ENCODE data around the gene HNRNPA3. TPM values are rescaled to one million over a fixed set of nuclear protein-coding genes. Genes with fewer than 3 reads are reported as not detected.
"Not testable (repeated sequence)": the region's sequence is repeated elsewhere in the genome, so short reads cannot be mapped to it uniquely, and the experiment has no call there.

Gene HNRNPA3
- total RNA-seq, 2 experiments from 2014 or later, result 309 to 312 TPM

DNA sequence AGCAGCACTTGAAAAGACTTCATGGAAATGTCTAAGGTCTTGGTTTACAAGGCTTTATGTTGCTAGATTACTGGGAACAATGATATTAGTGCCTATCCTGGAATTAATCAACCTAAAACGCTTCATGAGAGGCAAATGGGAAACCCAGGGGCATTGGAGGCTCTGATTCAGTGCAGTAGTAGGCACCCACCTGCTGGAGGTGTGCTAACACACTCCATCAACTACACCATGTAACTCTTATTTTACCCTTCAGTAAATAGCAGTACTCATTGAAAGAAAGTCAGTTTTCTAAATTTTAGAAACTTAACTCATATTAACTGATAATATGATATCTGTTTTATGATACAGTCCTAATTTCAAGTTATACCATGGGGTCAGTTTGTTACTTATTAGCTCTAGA is 17.4 kb upstream of the HNRNPA3 start:
- Mint-ChIP-seq H3K27ac (no peak overlapping the region), H3K9me3 (no peaks in the 10 kb centered on the region), H3K36me3 (ENCODE audit: low read depth) (no peaks in the 10 kb centered on the region), H3K27me3 (no peaks in the 10 kb centered on the region), H3K4me3 (no peak overlapping the region), H3K4me1 (peaks cover 12% of the 10 kb centered on the region)
- no peak for DNase-seq
- ChIA-PET POLR2A (interaction anchor here (0.9 to 1.2 kb wide), 3 partner anchors 15 to 197 kb away, joined by 3 to 4 read pairs (median 4); partner anchors contain the start of gene AGPS), CTCF (interaction anchor here (1.0 to 6.1 kb wide), 6 partner anchors 17 to 111 kb away, joined by 3 to 54 read pairs (median 8); partner anchors contain the start of gene HNRNPA3)

GRCh38 chr2:177200419-177200818 is 12.2 kb upstream of the HNRNPA3 start:
- H3K36me3 Mint-ChIP-seq (ENCODE audit: low read depth); H3K4me1 Mint-ChIP-seq; DNase-seq; H3K27me3 Mint-ChIP-seq; H3K4me3 Mint-ChIP-seq; H3K9me3 Mint-ChIP-seq; H3K27ac Mint-ChIP-seq: not testable (repeated sequence)
- POLR2A ChIA-PET, result interaction anchor here (1.2 to 3.9 kb wide), 3 partner anchors 12 to 63 kb away, joined by 3 to 26 read pairs (median 4); partner anchors contain the start of gene HNRNPA3
- CTCF ChIA-PET, result interaction anchor here (0.6 to 2.6 kb wide), 3 partner anchors 36 to 191 kb away, joined by 3 to 9 read pairs (median 3); no protein-coding TSS in a partner anchor

- CTCF ChIA-PET, result interaction anchor here (1.6 to 2.6 kb wide), 2 partner anchors 10 to 37 kb away, joined by 5 to 9 read pairs; no protein-coding TSS in a partner anchor
- Mint-ChIP-seq H3K4me3 (no peak overlapping the region), H3K27me3 (no peaks in the 10 kb centered on the region), H3K9me3 (no peaks in the 10 kb centered on the region), H3K36me3 (ENCODE audit: low read depth) (peaks cover 3% of the 10 kb centered on the region), H3K27ac (no peak overlapping the region), H3K4me1 (peaks cover 9% of the 10 kb centered on the region)
- POLR2A ChIA-PET, result interaction anchor here (1.0 to 3.9 kb wide), 4 partner anchors 10 to 63 kb away, joined by 3 to 26 read pairs (median 8); partner anchors contain the start of genes HNRNPA3 and NFE2L2
- no peak for DNase-seq
Measured at GRCh38 chr2:177201919-177202346, 10.7 kb upstream of the HNRNPA3 start.

GRCh38 chr2:177204417-177204816 is 8.2 kb upstream of the HNRNPA3 start:
- DNase-seq, result no peak
- CTCF ChIA-PET, result interaction anchor here (2.2 kb wide), 1 partner anchor 39 kb away, joined by 8 read pairs; no protein-coding TSS in a partner anchor

GRCh38 chr2:177207101-177207500 is 5.5 kb upstream of the HNRNPA3 start:
- no peaks in the 10 kb centered on the region for H3K27me3 Mint-ChIP-seq

More at GRCh38 chr2:177204417-177204816, 8.2 kb upstream of the HNRNPA3 start:
- no peaks in the 10 kb centered on the region for H3K9me3 Mint-ChIP-seq
- no peaks in the 10 kb centered on the region for H3K27me3 Mint-ChIP-seq
- H3K36me3 Mint-ChIP-seq (ENCODE audit: low read depth), result peaks cover 3% of the 10 kb centered on the region
- H3K27ac Mint-ChIP-seq, result no peak overlapping the region
- H3K4me3 Mint-ChIP-seq, result no peak overlapping the region
- H3K4me1 Mint-ChIP-seq, result peaks cover 18% of the 10 kb centered on the region
- POLR2A ChIA-PET, result interaction anchor here (0.7 to 1.2 kb wide), 3 partner anchors 17 to 61 kb away, joined by 3 to 6 read pairs (median 3); partner anchors contain the start of gene NFE2L2

DNA sequence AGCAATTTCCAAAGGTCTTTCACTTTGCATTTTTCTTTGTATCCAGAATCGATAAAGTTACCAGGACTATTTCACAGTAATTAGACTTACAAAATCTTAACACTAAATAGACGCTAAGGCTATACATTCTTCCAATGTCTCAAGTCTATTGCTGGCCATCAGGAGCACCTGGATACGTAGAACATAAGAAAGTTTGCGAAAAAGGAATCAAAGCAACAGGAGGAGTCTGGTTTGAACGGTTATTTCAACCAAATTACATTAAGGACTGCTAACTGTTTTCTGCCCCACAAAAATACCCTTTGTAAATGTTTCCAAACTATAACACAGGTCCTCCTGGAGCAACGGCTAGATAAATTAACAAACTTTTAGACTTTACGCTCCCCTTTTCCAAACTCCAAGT is 1.4 kb upstream of the HNRNPA3 start:
- H3K36me3 Mint-ChIP-seq (ENCODE audit: low read depth), result peaks cover 39% of the 10 kb centered on the region
- no peaks in the 10 kb centered on the region for H3K27me3 Mint-ChIP-seq
- DNase-seq, result no peak
- ChIA-PET POLR2A (interaction anchor here (0.6 to 4.7 kb wide), 28 partner anchors 9 to 356 kb away, joined by 3 to 255 read pairs (median 5); partner anchors contain the start of genes AGPS and NFE2L2), CTCF (interaction anchor here (0.6 to 1.7 kb wide), 8 partner anchors 9 to 181 kb away, joined by 3 to 30 read pairs (median 8); partner anchors contain the start of genes AGPS and NFE2L2)
- no peaks in the 10 kb centered on the region for H3K9me3 Mint-ChIP-seq
- H3K27ac Mint-ChIP-seq, result peak overlapping the region; percentile 100
- peak overlapping the region; percentile 94 for H3K4me3 Mint-ChIP-seq
- H3K4me1 Mint-ChIP-seq, result peaks cover 45% of the 10 kb centered on the region

More at GRCh38 chr2:177207101-177207500, 5.5 kb upstream of the HNRNPA3 start:
- no peaks in the 10 kb centered on the region for H3K9me3 Mint-ChIP-seq
- CTCF ChIA-PET, result no interaction called here
- no peak overlapping the region for H3K4me3 Mint-ChIP-seq
- POLR2A ChIA-PET, result no interaction called here
- H3K4me1 Mint-ChIP-seq, result peaks cover 27% of the 10 kb centered on the region
- no peak for DNase-seq
- no peak overlapping the region for H3K27ac Mint-ChIP-seq
- peaks cover 5% of the 10 kb centered on the region for H3K36me3 Mint-ChIP-seq (ENCODE audit: low read depth)

GRCh38 chr2:177211576-177212105 is 953 bp upstream of the HNRNPA3 start:
- Mint-ChIP-seq H3K9me3 (no peaks in the 10 kb centered on the region), H3K4me1 (peaks cover 46% of the 10 kb centered on the region), H3K27ac (peak overlapping the region; percentile 100), H3K36me3 (ENCODE audit: low read depth) (peaks cover 41% of the 10 kb centered on the region), H3K4me3 (peak overlapping the region; percentile 94), H3K27me3 (no peaks in the 10 kb centered on the region)
- POLR2A ChIA-PET, result interaction anchor here (0.6 to 4.7 kb wide), 33 partner anchors 10 to 357 kb away, joined by 3 to 255 read pairs (median 5); partner anchors contain the start of genes AGPS and NFE2L2
- no peak for DNase-seq
- CTCF ChIA-PET, result interaction anchor here (0.6 to 1.7 kb wide), 8 partner anchors 9 to 194 kb away, joined by 3 to 30 read pairs (median 8); partner anchors contain the start of genes AGPS and NFE2L2

DNA sequence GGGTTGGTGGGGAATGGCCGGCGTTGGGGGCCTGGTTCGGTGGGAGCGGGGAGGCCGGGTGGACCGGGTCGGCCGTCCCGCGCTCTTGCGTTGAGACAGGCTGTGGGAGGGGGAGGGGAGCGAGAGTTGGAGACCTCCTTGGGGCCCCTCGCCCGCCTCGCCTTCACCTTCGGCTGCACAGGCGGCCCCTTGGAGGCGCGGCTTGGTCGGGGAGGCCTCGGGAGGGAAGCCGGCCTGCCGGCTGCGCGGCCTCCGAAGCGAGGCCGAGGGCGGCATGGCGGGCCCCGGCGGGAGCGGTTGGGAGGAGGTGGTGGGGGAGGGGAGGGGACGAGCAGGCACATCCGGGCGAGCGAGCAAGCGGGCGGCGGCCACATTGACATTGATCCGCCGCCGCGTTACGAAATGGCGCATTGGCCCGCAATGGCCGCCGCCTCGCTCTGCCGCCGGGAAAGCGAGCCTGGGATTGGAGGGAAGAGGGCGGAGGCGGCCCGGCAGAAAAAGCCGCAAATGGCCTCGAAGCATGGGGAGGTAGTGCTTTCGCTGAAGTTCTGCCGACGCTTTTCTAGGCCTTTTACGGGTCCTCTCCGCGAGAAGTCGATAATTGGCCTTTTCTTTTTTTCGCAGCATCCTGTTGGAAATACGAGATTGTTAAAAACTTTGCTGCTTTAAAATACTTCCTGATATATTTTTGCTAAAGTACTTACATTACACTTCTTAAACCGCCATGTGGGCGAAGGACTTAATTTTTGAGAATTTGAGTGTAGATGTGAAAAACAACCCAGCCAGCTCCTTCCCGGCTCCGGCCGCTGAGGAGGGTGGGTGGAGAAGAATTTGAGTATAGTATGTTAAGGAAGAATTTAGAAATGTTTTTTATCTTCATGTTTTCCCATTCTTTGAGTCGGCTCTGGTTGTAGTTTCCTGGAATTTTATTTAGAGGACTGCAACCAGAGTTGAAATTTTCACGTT is 580 bp downstream of the HNRNPA3 start:
- DNase-seq, result peak; percentile 93
- Mint-ChIP-seq H3K9me3 (no peaks in the 10 kb centered on the region), H3K4me3 (peak overlapping the region; percentile 94), H3K36me3 (ENCODE audit: low read depth) (peaks cover 55% of the 10 kb centered on the region), H3K4me1 (peaks cover 47% of the 10 kb centered on the region), H3K27me3 (no peaks in the 10 kb centered on the region), H3K27ac (peak overlapping the region; percentile 100)
- CTCF ChIA-PET, result interaction anchor here (0.7 to 3.6 kb wide), 8 partner anchors 15 to 193 kb away, joined by 3 to 30 read pairs (median 10); partner anchors contain the start of gene NFE2L2
- POLR2A ChIA-PET, result interaction anchor here (0.7 to 4.7 kb wide), 37 partner anchors 9 to 342 kb away, joined by 3 to 255 read pairs (median 5); partner anchors contain the start of genes AGPS and NFE2L2

DNA sequence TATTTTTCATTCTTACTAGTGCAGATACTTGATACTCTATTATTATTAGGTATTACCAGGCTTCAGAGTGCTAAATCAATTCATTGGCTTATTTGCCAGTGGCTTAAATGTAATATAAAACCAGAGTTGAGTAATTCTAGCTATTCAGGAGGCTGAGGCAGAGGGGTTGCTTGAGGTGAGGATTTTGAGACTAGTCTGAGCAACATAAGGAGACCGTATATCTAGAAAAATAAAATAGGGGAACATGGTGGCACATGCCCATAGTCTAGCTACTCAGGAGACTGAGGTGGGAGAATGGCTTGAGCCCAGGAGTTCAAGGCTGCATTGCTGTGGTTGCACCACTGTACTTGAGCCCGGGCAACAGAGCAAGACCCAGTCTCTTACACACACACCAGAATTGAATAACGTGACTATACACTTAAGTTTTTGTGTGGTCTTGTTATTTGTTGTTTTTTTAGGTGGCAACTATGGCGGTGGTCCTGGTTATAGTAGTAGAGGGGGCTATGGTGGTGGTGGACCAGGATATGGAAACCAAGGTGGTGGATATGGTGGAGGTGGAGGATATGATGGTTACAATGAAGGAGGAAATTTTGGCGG is 4.8 kb downstream of the HNRNPA3 start:
- Mint-ChIP-seq H3K4me3 (no peak overlapping the region), H3K27me3 (no peaks in the 10 kb centered on the region), H3K36me3 (ENCODE audit: low read depth) (peaks cover 89% of the 10 kb centered on the region), H3K9me3 (no peaks in the 10 kb centered on the region), H3K4me1 (peaks cover 61% of the 10 kb centered on the region), H3K27ac (peak overlapping the region; percentile 21)
- no peak for DNase-seq
- ChIA-PET CTCF (interaction anchor here (0.6 to 2.3 kb wide), 4 partner anchors 9 to 78 kb away, joined by 3 to 7 read pairs (median 4); no protein-coding TSS in a partner anchor), POLR2A (interaction anchor here (1.1 to 3.0 kb wide), 3 partner anchors 10 to 47 kb away, joined by 4 to 23 read pairs (median 5); partner anchors contain the start of gene NFE2L2)

- H3K27ac Mint-ChIP-seq, POLR2A ChIA-PET, DNase-seq, H3K9me3 Mint-ChIP-seq, H3K4me3 Mint-ChIP-seq, H3K27me3 Mint-ChIP-seq: not testable (repeated sequence)
- H3K36me3 Mint-ChIP-seq (ENCODE audit: low read depth), result peaks cover 88% of the 10 kb centered on the region
- peaks cover 60% of the 10 kb centered on the region for H3K4me1 Mint-ChIP-seq
- CTCF ChIA-PET, result interaction anchor here (1.3 kb wide), 1 partner anchor 77 kb away, joined by 3 read pairs; no protein-coding TSS in a partner anchor
Measured at GRCh38 chr2:177219787-177220186, 7.2 kb downstream of the HNRNPA3 start.

DNA sequence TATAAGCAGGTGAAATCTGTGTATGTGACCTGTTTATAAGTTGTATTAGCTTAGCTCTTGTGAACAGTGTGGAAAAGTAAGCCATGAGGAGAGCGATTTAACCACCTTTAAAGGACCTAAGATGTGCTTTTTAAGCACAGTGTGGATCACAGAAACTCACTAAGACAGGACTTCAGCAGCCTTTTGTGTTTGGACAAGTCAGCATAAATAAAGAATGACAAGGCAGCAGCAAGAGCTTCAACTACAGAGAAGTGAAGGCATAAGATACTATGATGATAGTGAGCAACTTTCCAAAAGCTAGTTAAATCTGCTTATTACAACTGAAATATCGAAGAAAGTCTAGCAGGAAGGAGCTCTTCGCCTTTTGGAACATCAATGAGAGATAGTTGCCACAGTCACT is 8.9 kb downstream of the HNRNPA3 start:
- no peaks in the 10 kb centered on the region for H3K27me3 Mint-ChIP-seq
- peaks cover 73% of the 10 kb centered on the region for H3K36me3 Mint-ChIP-seq (ENCODE audit: low read depth)
- H3K27ac Mint-ChIP-seq, result no peak overlapping the region
- DNase-seq, result no peak
- ChIA-PET POLR2A (interaction anchor here (0.8 to 3.5 kb wide), 9 partner anchors 9 to 74 kb away, joined by 3 to 29 read pairs (median 6); partner anchors contain the start of genes HNRNPA3 and NFE2L2), CTCF (interaction anchor here (1.4 to 1.7 kb wide), 2 partner anchors 44 to 75 kb away, joined by 3 to 4 read pairs; no protein-coding TSS in a partner anchor)
- no peaks in the 10 kb centered on the region for H3K9me3 Mint-ChIP-seq
- H3K4me3 Mint-ChIP-seq, result no peak overlapping the region
- H3K4me1 Mint-ChIP-seq, result peaks cover 43% of the 10 kb centered on the region

All from activated CD4-positive, alpha-beta memory T cell treated with anti-CD3 and anti-CD28 coated beads, Interleukin-2, amount 10 ng/mL, durations not matched to agents 7 days and 5 days (primary cell).